HG02970 (cell line): ENCODE data around the gene GRIA2.
"Not testable (repeated sequence)": the region's sequence is repeated elsewhere in the genome, so short reads cannot be mapped to it uniquely, and the experiment has no call there.

Source experiments
- ATAC-seq: cut with Tn5 transposase; IDR thresholded peaks from one replicate; pipeline ENCODE4 v1.9.1; 2021; ENCODE audit warnings: mild to moderate bottlenecking, moderate library complexity, moderate number of reproducible peaks; ENCODE audit not compliant: unreplicated experiment, low FRiP score

The GRIA2 gene

GRCh38 chr4:157246964-157247363 lies 26.4 kb downstream of the GRIA2 start:
- ATAC-seq = no peak

- ATAC-seq = not testable (repeated sequence)
These were observed 37.6 kb downstream of the GRIA2 start for GRCh38 chr4:157258165-157258564.

GRCh38 chr4:157265281-157265680 lies 44.8 kb downstream of the GRIA2 start:
- ATAC-seq = no peak

GRCh38 chr4:157270108-157270507 lies 49.6 kb downstream of the GRIA2 start:
- ATAC-seq = no peak

GRCh38 chr4:157270552-157270951 lies 50.0 kb downstream of the GRIA2 start:
- ATAC-seq = no peak

- ATAC-seq = no peak
These were observed 50.8 kb downstream of the GRIA2 start for GRCh38 chr4:157271166-157271869.

- no peak for ATAC-seq
These were observed 60.1 kb downstream of the GRIA2 start for GRCh38 chr4:157280673-157281072.

- ATAC-seq = no peak
These were observed 61.5 kb downstream of the GRIA2 start for GRCh38 chr4:157282019-157282418.

- no peak for ATAC-seq
These were observed 66.9 kb downstream of the GRIA2 start for GRCh38 chr4:157287445-157287844.

GRCh38 chr4:157290622-157291021 lies 70.1 kb downstream of the GRIA2 start:
- no peak for ATAC-seq

- no peak for ATAC-seq
These were observed 70.5 kb downstream of the GRIA2 start for GRCh38 chr4:157291071-157291470.

GRCh38 chr4:157293673-157294072 lies 73.1 kb downstream of the GRIA2 start:
- ATAC-seq = no peak

- no peak for ATAC-seq
These were observed 74.0 kb downstream of the GRIA2 start for GRCh38 chr4:157294575-157294974.

- no peak for ATAC-seq
These were observed 80.2 kb downstream of the GRIA2 start for GRCh38 chr4:157300701-157301100.

GRCh38 chr4:157303471-157303960 lies 83.0 kb downstream of the GRIA2 start:
- no peak for ATAC-seq

- ATAC-seq = no peak
These were observed 84.2 kb downstream of the GRIA2 start for GRCh38 chr4:157304769-157305168.

- ATAC-seq = no peak
These were observed 92.2 kb downstream of the GRIA2 start for GRCh38 chr4:157312702-157313101.

- no peak for ATAC-seq
These were observed 94.4 kb downstream of the GRIA2 start for GRCh38 chr4:157314906-157315305.

GRCh38 chr4:157315968-157316367 lies 95.4 kb downstream of the GRIA2 start:
- ATAC-seq = no peak

- no peak for ATAC-seq
These were observed 99.6 kb downstream of the GRIA2 start for GRCh38 chr4:157320092-157320491.

- ATAC-seq = no peak
These were observed 107.1 kb downstream of the GRIA2 start for GRCh38 chr4:157327666-157328065.

- ATAC-seq = no peak
These were observed 137.4 kb downstream of the GRIA2 start for GRCh38 chr4:157357887-157358286.
